ENCODE measurements around the gene KLHDC8B.

KLHDC8B gene

GRCh38 chr3:49171119-49171774, at the start of gene KLHDC8B:
KLHDC8B (plus strand) TSS chr3:49171598; CDS start chr3:49172770, 1,172 bp downstream.
- DNase-seq = no peak

- DNase-seq = no peak
Observed at GRCh38 chr3:49122022-49122421, 49.4 kb upstream of the KLHDC8B start.

GRCh38 chr3:49122451-49122850, 48.9 kb upstream of the KLHDC8B start:
- no peak for DNase-seq

GRCh38 chr3:49122886-49123545, 48.4 kb upstream of the KLHDC8B start:
- no peak for DNase-seq

GRCh38 chr3:49123687-49124086, 47.7 kb upstream of the KLHDC8B start:
- no peak for DNase-seq

GRCh38 chr3:49124203-49124602, 47.2 kb upstream of the KLHDC8B start:
- no peak for DNase-seq

GRCh38 chr3:49124991-49125670, 46.3 kb upstream of the KLHDC8B start:
- DNase-seq = no peak

GRCh38 chr3:49131040-49131439, 40.4 kb upstream of the KLHDC8B start:
- no peak for DNase-seq

- no peak for DNase-seq
Observed at GRCh38 chr3:49131576-49131975, 39.8 kb upstream of the KLHDC8B start.

- no peak for DNase-seq
Observed at GRCh38 chr3:49132073-49132436, 39.3 kb upstream of the KLHDC8B start.

GRCh38 chr3:49132437-49133225, 38.8 kb upstream of the KLHDC8B start, which contains the start of gene LAMB2:
LAMB2 (minus strand) TSS chr3:49133050; CDS start chr3:49132867, 183 bp downstream.
- DNase-seq = no peak

GRCh38 chr3:49133226-49133951, 38.0 kb upstream of the KLHDC8B start:
- DNase-seq = no peak

GRCh38 chr3:49134471-49135265, 36.7 kb upstream of the KLHDC8B start:
- no peak for DNase-seq

GRCh38 chr3:49135499-49135898, 35.9 kb upstream of the KLHDC8B start:
- no peak for DNase-seq

- DNase-seq = no peak
Observed at GRCh38 chr3:49140080-49140479, 31.3 kb upstream of the KLHDC8B start.

GRCh38 chr3:49148159-49148558, 23.2 kb upstream of the KLHDC8B start:
- DNase-seq = no peak

- DNase-seq = no peak
Observed at GRCh38 chr3:49151610-49152009, 19.8 kb upstream of the KLHDC8B start.

- DNase-seq = no peak
Observed at GRCh38 chr3:49153349-49153912, 18.0 kb upstream of the KLHDC8B start.

GRCh38 chr3:49157289-49157688, 14.1 kb upstream of the KLHDC8B start:
- no peak for DNase-seq

GRCh38 chr3:49158103-49158709, 13.2 kb upstream of the KLHDC8B start:
- no peak for DNase-seq

- DNase-seq = no peak
Observed at GRCh38 chr3:49158792-49159191, 12.6 kb upstream of the KLHDC8B start.

Measured in NCI-H1436 treated with DMSO at 0.1 percent for 48 hours (cell line).